GM13977 (cell line): ENCODE results near the gene RAD9A.
A peak's percentile ranks its signal among the peaks of the same experiment; 100 is the strongest.

Experiments used
- DNase-seq: peaks from one replicate; pipeline ENCODE4 v3.0.0; 2012; ENCODE audit warnings: low spot score
- CTCF ChIP-seq: IDR thresholded peaks from 2 replicates; pipeline ENCODE4 v1.5.1; 2012; ENCODE audit warnings: mild to moderate bottlenecking, control low read depth; ENCODE audit not compliant: insufficient read depth; ENCODE audit errors: extremely low read depth, missing control alignments
- in situ Hi-C: fragments of 300-500 bp; cut with MboI; formaldehyde crosslinking; loops from one replicate; pipeline ENCODE4 v1.12.0; 2022; ENCODE audit warnings: low sequenced_read_pairs, low pct_unique_long_range_greater_than_20kb, mixed read lengths, inconsistent platforms; ENCODE audit not compliant: unreplicated experiment

The RAD9A gene

DNA sequence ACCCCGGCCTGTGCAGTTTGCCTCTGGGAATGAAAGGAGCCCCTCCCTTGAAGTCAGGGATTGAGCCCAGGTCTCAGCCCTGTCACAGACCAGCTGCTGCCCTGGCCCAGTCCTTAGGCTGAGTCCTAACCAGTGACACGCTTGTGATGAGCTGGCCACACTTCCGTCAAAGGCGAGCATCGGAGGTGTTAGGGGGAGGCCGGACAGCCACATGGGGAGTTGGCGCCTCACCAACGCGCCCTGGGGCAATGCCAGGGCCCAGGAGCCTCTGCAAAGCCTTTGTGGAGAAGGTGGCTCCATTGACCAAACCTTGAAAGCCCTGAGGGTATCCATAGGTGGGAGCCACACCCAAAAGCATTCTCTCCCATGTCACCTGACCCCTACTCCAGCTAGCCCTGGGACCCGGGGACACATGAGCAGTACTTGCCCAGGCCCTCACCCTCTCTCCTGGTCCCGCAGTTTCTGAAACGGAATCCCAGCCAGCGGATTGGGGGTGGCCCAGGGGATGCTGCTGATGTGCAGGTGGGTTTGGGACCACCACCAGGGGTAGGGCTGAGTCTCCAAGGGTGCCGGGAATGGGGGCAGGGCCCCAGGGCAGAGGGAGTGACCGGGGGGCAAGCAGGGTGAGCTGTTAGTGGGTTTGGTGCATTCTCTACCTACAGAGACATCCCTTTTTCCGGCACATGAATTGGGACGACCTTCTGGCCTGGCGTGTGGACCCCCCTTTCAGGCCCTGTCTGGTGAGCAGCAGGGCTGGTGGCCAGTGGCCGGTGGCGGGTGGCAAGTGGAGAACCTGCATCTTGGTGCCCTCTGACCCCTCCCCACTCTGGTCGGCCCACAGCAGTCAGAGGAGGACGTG is 42.0 kb downstream of the RAD9A start:
- TF ChIP-seq CTCF, result no peak
- DNase-seq, result no peak
- in situ Hi-C loops, result no loop called here

DNA sequence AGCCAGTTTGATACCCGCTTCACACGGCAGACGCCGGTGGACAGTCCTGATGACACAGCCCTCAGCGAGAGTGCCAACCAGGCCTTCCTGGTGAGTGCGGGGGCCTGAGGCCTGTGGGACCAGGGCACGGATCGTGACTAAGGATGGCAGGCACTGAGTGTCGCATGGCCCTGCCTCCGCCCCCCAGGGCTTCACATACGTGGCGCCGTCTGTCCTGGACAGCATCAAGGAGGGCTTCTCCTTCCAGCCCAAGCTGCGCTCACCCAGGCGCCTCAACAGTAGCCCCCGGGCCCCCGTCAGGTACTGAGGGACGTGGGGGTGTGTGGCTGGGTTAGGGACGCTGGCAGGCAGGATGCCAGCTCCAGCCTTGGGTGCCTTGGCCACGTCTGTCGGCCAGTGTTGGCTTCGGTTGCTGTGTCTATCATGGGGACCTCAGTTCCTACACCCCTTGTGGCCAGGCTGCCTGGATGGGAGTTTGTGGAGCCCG is 42.7 kb downstream of the RAD9A start:
- no peak for DNase-seq
- no peak for TF ChIP-seq CTCF
- in situ Hi-C loops, result no loop called here

- DNase-seq, result no peak
- in situ Hi-C loops, result no loop called here
- TF ChIP-seq CTCF, result no peak
Observed at GRCh38 chr11:67435031-67435726, 43.4 kb downstream of the RAD9A start.

- no peak for TF ChIP-seq CTCF
- in situ Hi-C loops, result no loop called here
- no peak for DNase-seq
Observed at GRCh38 chr11:67435727-67436458, 44.1 kb downstream of the RAD9A start.

- in situ Hi-C loops, result no loop called here
- DNase-seq, result peak; percentile 93
- no peak for TF ChIP-seq CTCF
Observed at GRCh38 chr11:67436459-67437081, 44.8 kb downstream of the RAD9A start.
